GM23248 (cell line): ENCODE data around the gene NAXE. TPM values are rescaled to one million over a fixed set of nuclear protein-coding genes. Genes with fewer than 3 reads are reported as not detected.

Experiments
- DNase-seq: peaks from one replicate; pipeline ENCODE4 v3.0.0-alpha.2; 2015
- H2AFZ ChIP-seq: fragments of 200-600 bp; sonication (generic); 2 replicates; pipeline ENCODE4 v1.6.1; 2016; ENCODE audit warnings: antibody characterized with exemption
- H3F3A ChIP-seq: fragments of 200-600 bp; sonication (generic); 2 replicates; pipeline ENCODE4 v1.6.1; 2016; ENCODE audit warnings: mild to moderate bottlenecking, antibody characterized with exemption, mixed run types; ENCODE audit not compliant: insufficient read depth
- H3K27ac ChIP-seq: fragments of 200-600 bp; sonication (generic); 2 replicates; pipeline ENCODE4 v1.5.1; 2016; ENCODE audit warnings: mild to moderate bottlenecking
- H3K27me3 ChIP-seq: fragments of 200-600 bp; sonication (generic); replicated peaks from 2 replicates; pipeline ENCODE4 v1.6.1; 2016; ENCODE audit warnings: mild to moderate bottlenecking; ENCODE audit not compliant: insufficient read depth
- H3K36me3 ChIP-seq: fragments of 200-600 bp; sonication (generic); 2 replicates; pipeline ENCODE4 v1.6.1; 2016; ENCODE audit warnings: low read depth, mild to moderate bottlenecking
- H3K4me1 ChIP-seq: fragments of 200-600 bp; sonication (generic); 2 replicates; pipeline ENCODE4 v1.6.1; 2016; ENCODE audit warnings: mild to moderate bottlenecking; ENCODE audit not compliant: insufficient read depth
- H3K4me2 ChIP-seq: fragments of 200-600 bp; sonication (generic); one replicate; pipeline ENCODE4 v1.6.1; 2016; ENCODE audit warnings: mild to moderate bottlenecking; ENCODE audit not compliant: unreplicated experiment
- H3K4me3 ChIP-seq: fragments of 200-600 bp; sonication (generic); 2 replicates; pipeline ENCODE4 v1.5.1; 2016; ENCODE audit warnings: mild to moderate bottlenecking
- H3K79me2 ChIP-seq: fragments of 200-600 bp; sonication (generic); 2 replicates; pipeline ENCODE4 v1.6.1; 2016; ENCODE audit warnings: mild to moderate bottlenecking; ENCODE audit not compliant: insufficient read depth
- H3K9ac ChIP-seq: fragments of 200-600 bp; sonication (generic); 2 replicates; pipeline ENCODE4 v1.6.1; 2016; ENCODE audit warnings: mild to moderate bottlenecking
- H3K9me2 ChIP-seq: fragments of 200-600 bp; sonication (generic); 2 replicates; pipeline ENCODE4 v1.6.1; 2016; ENCODE audit warnings: mixed run types, mild to moderate bottlenecking, moderate library complexity; ENCODE audit not compliant: insufficient read depth
- H3K9me3 ChIP-seq: fragments of 200-600 bp; sonication (generic); one replicate; pipeline ENCODE4 v1.6.1; 2017; ENCODE audit warnings: low read depth
- H4K20me1 ChIP-seq: fragments of 200-600 bp; sonication (generic); 2 replicates; pipeline ENCODE4 v1.6.0; 2016; ENCODE audit not compliant: insufficient read depth
- EZH2 ChIP-seq: fragments of 200-600 bp; sonication (generic); IDR thresholded peaks from 2 replicates; pipeline ENCODE4 v1.6.1; 2018; ENCODE audit warnings: antibody characterized with exemption, mild to moderate bottlenecking; ENCODE audit not compliant: insufficient read depth, poor library complexity, severe bottlenecking
- EZH2phosphoT487 ChIP-seq: fragments of 200-600 bp; sonication (generic); IDR thresholded peaks from 2 replicates; pipeline ENCODE4 v1.6.1; 2018; ENCODE audit warnings: antibody characterized with exemption, moderate library complexity, mild to moderate bottlenecking, low read depth; ENCODE audit not compliant: insufficient read depth
- WGBS, 2 experiments: methylation state at CpG; one replicate each; pipeline ENCODE4 v1.1.6; 2015 to 2017; ENCODE audit warnings: low lambda C conversion rate in 2 of 2, low coverage in 1 of 2; ENCODE audit errors: missing lambda C conversion rate in 2 of 2; 5-methylcytosine and 5-hydroxymethylcytosine counted together
- in situ Hi-C: fragments of 300-500 bp; cut with MboI; formaldehyde crosslinking; loops from 2 replicates; pipeline ENCODE4 v1.15.0; 2020
- polyA plus RNA-seq: library from polyadenylated mRNA; unstranded; fragments of >200 nt; fragmentation: Nextera tagmentation; extraction: Ambion mirVana; gene quantifications from 2 replicates; pipeline ENCODE4 v1.2.1, GENCODE V29; 2016
- total RNA-seq: library from RNA; depleted of rRNA; stranded (reverse); fragments of >200 nt; shearing (Covaris generic); gene quantifications from 2 replicates; pipeline ENCODE4 v1.2.3, GENCODE V29; 2014

The NAXE gene
- total and polyA plus RNA-seq, 2 experiments from 2014 or later = 51.2 to 87.4 TPM

- Histone ChIP-seq H3K4me2 (no peak overlapping the region), H3K27ac (no peak overlapping the region), H3K27me3 (peaks cover 43% of the 10 kb centered on the region), H3K79me2 (no peaks in the 10 kb centered on the region), H4K20me1 (no peaks in the 10 kb centered on the region), H3K36me3 (no peaks in the 10 kb centered on the region), H3F3A (no peaks in the 10 kb centered on the region), H3K9me2 (no peaks in the 10 kb centered on the region), H3K9me3 (no peaks in the 10 kb centered on the region), H3K4me1 (no peaks in the 10 kb centered on the region), H3K4me3 (no peak overlapping the region), H3K9ac (no peak overlapping the region), H2AFZ (no peak overlapping the region)
- in situ Hi-C loops = no loop called here
- WGBS, 2 experiments = 26 to 32% methylated on average over 6 of the region's 6 CpGs
- DNase-seq = no peak
- TF ChIP-seq EZH2 (no peak), EZH2phosphoT487 (no peak)
Measured at GRCh38 chr1:156619582-156619955, 28.0 kb downstream of the NAXE start.

DNA sequence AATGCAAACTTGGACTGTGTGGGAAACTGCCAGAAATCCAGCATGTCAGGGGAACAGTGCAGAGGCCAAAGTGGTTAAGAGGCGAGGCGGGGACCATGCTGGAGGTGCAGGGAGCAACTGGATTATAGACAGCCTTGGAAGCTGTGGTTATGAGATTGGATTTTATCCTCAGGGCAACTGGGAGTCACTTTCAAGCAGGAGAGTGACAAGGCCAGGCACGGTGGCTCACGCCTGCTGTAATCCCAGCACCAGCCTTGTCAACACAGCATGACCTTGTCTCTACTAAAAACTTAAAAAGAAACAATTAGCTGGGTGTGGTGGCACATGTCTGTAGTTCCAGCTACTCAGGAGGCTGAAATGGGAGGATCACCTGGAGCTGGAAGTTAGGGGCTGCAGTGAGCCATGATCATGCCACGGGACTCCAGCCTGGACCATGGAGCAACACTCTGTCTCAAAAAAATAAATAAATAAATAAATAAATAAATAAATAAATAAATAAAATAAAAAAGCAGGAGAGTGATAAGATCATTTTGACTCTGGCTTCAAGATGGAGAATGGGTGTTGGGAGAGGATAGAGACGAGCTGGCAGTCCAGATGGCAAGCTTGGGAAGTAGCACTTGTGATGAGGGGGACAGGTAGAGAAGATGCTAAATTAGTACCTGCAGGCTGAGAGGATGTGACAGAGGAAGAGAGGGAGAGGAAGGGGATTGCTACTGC, 31.2 kb downstream of the NAXE start:
- H3F3A ChIP-seq = no peaks in the 10 kb centered on the region
- H3K9me3 ChIP-seq = no peaks in the 10 kb centered on the region
- H3K27me3 ChIP-seq = peaks cover 62% of the 10 kb centered on the region
- no peaks in the 10 kb centered on the region for H3K9me2 ChIP-seq
- no peak overlapping the region for H3K27ac ChIP-seq
- no peaks in the 10 kb centered on the region for H3K4me1 ChIP-seq
- H3K4me3 ChIP-seq = no peak overlapping the region
- TF ChIP-seq EZH2phosphoT487 = no peak
- no peak for TF ChIP-seq EZH2
- H3K36me3 ChIP-seq = no peaks in the 10 kb centered on the region
- no peaks in the 10 kb centered on the region for H3K79me2 ChIP-seq
- DNase-seq = no peak
- no peak overlapping the region for H3K4me2 ChIP-seq
- no peak overlapping the region for H2AFZ ChIP-seq
- H4K20me1 ChIP-seq = no peaks in the 10 kb centered on the region
- WGBS, 2 experiments = 56 to 66% methylated on average over 6 of the region's 6 CpGs
- H3K9ac ChIP-seq = no peak overlapping the region
- in situ Hi-C loops = no loop called here

- H3K27me3 ChIP-seq = peaks cover 57% of the 10 kb centered on the region
- peak; percentile 58; the same call in 1 of the 2 replicates for TF ChIP-seq EZH2phosphoT487
- peak; percentile 98 for TF ChIP-seq EZH2
- DNase-seq = peak; percentile 71
Measured at GRCh38 chr1:156623946-156624813, 32.6 kb downstream of the NAXE start.

DNA sequence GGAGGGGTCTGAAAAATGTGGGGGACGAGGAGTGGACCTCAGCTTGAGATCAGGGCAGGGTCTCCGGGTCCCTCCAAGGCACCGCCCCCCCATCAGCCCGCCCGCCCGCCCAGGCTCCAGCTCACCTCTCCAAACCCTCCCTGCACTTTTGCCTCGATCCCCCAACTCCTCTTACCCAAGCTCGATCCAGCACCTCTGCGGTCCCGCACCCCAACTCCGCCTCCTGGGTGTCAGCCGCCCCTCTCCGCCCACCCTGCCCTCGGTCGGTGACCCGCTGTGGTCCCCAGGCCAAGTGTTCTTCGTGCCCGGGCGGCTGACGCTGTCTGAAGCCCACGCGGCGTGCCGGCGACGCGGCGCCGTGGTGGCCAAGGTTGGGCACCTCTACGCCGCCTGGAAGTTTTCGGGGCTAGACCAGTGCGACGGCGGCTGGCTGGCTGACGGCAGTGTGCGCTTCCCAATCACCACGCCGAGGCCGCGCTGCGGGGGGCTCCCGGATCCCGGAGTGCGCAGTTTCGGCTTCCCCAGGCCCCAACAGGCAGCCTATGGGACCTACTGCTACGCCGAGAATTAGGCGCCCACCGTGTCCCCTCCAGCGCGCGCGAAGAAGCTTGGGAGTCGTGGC, 33.3 kb downstream of the NAXE start:
- H3F3A ChIP-seq = no peaks in the 10 kb centered on the region
- WGBS, 2 experiments = 3 to 5% methylated on average over 47 to 52 of the region's 55 CpGs
- H3K9me3 ChIP-seq = no peaks in the 10 kb centered on the region
- no peak overlapping the region for H3K4me3 ChIP-seq
- no peak overlapping the region for H3K4me2 ChIP-seq
- no peak for TF ChIP-seq EZH2
- no peak; the same call in none of the 2 replicates for TF ChIP-seq EZH2phosphoT487
- H3K79me2 ChIP-seq = no peaks in the 10 kb centered on the region
- H3K9me2 ChIP-seq = no peaks in the 10 kb centered on the region
- in situ Hi-C loops = no loop called here
- H3K27me3 ChIP-seq = peaks cover 55% of the 10 kb centered on the region
- no peaks in the 10 kb centered on the region for H4K20me1 ChIP-seq
- H2AFZ ChIP-seq = no peak overlapping the region
- H3K9ac ChIP-seq = no peak overlapping the region
- no peak overlapping the region for H3K27ac ChIP-seq
- no peaks in the 10 kb centered on the region for H3K4me1 ChIP-seq
- no peak for DNase-seq
- H3K36me3 ChIP-seq = no peaks in the 10 kb centered on the region

More at GRCh38 chr1:156623946-156624813, 32.6 kb downstream of the NAXE start:
- no peaks in the 10 kb centered on the region for H3K9me2 ChIP-seq
- H3F3A ChIP-seq = no peaks in the 10 kb centered on the region
- no peaks in the 10 kb centered on the region for H3K79me2 ChIP-seq
- peak overlapping the region; percentile 28 for H3K4me2 ChIP-seq
- H3K4me3 ChIP-seq = peak overlapping the region; percentile 52
- no peaks in the 10 kb centered on the region for H4K20me1 ChIP-seq
- in situ Hi-C loops = no loop called here
- H3K9ac ChIP-seq = no peak overlapping the region
- H3K9me3 ChIP-seq = no peaks in the 10 kb centered on the region
- H2AFZ ChIP-seq = peak overlapping the region; percentile 51
- H3K36me3 ChIP-seq = no peaks in the 10 kb centered on the region
- 2 to 4% methylated on average over 78 to 83 of the region's 87 CpGs for WGBS, 2 experiments
- no peak overlapping the region for H3K27ac ChIP-seq
- H3K4me1 ChIP-seq = no peaks in the 10 kb centered on the region
